ENCODE results near the gene FBXO46. TPM values are rescaled to one million over a fixed set of nuclear protein-coding genes. Genes with fewer than 3 reads are reported as not detected.
A peak's percentile ranks its signal among the peaks of the same experiment; 100 is the strongest.
"Not testable (repeated sequence)": the region's sequence is repeated elsewhere in the genome, so short reads cannot be mapped to it uniquely, and the experiment has no call there.

FBXO46 gene
- total RNA-seq, 4 donors from 2014 or later, result 13.7 to 22.3 (median 17.4) TPM

GRCh38 chr19:45742969-45743368, 12.3 kb upstream of the FBXO46 start:
- TF ChIP-seq CTCF (IDR thresholded peaks at IDR 0.05) (no peak), POLR2A (IDR thresholded peaks at IDR 0.05) (no peak)
- Histone ChIP-seq H3K9me3 (no peaks in the 10 kb centered on the region), H3K4me3 (replicated peaks in 1 of 3) (no peak overlapping the region), H3K27ac (no peak overlapping the region), H3K4me1 (no peaks in the 10 kb centered on the region), H3K36me3 (no peaks in the 10 kb centered on the region), H3K27me3 (no peaks in the 10 kb centered on the region)
- intact Hi-C loops (cut with DNase I), result no loop called here
- 62 to 74% methylated on average over 4 of the region's 4 CpGs for WGBS, 2 donors
- no peak for DNase-seq

- no peak overlapping the region for H3K4me3 ChIP-seq (replicated peaks in 1 of 3)
- WGBS, 2 donors, result 84 to 90% methylated on average over 10 of the region's 10 CpGs
- no peaks in the 10 kb centered on the region for H3K36me3 ChIP-seq
- H3K9me3 ChIP-seq, result no peaks in the 10 kb centered on the region
- no peaks in the 10 kb centered on the region for H3K27me3 ChIP-seq
- TF ChIP-seq POLR2A (IDR thresholded peaks at IDR 0.05) (no peak), CTCF (IDR thresholded peaks at IDR 0.05) (no peak)
- DNase-seq, result no peak
- no peaks in the 10 kb centered on the region for H3K4me1 ChIP-seq
- intact Hi-C loops (cut with DNase I), result no loop called here
- H3K27ac ChIP-seq, result no peak overlapping the region
Observed at GRCh38 chr19:45739498-45740439, 9.1 kb upstream of the FBXO46 start.

DNA sequence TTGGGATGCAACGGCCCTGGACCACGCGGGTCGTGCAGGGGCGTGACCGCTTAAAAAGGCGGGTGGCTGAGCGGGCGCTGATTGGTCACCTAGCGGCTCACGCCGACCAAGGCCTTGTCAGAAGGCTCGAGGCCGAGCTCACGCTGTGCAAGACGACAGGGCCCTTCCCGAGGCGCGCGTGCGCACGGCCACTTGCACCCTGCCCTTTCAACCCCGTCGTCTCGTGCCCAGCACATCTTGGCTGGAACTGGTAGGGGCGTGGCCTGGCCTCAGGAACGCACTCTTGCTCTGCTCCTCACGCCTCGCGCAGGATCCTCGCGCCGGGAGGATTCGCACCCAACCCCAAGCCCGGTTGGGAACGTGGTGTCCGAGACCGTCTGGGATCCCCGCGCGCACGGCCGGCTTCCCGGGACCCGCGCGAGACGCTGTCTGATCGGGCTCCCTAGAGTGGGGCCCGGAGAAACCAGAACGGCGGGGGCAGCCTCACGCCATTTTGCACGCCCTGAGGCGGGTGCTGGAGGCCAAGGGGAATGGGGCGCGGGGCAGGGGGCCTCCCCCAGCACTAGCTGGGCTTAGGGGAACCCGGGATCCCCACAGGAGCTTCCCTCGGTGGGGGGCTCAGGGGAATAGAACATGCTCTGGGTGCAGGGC, 2.6 kb upstream of the FBXO46 start, which contains the start of gene MEIOSIN:
TSS of gene MEIOSIN (plus strand) at position 280 of the 651 bp plus-strand sequence. CDS start 1,938 bp downstream, outside the sequence.
- H3K4me3 ChIP-seq (replicated peaks in 1 of 3), result no peak within 1 kb of the TSS
- WGBS, 2 donors, result 90 to 93% methylated on average over 39 to 59 of the region's 59 CpGs

DNA sequence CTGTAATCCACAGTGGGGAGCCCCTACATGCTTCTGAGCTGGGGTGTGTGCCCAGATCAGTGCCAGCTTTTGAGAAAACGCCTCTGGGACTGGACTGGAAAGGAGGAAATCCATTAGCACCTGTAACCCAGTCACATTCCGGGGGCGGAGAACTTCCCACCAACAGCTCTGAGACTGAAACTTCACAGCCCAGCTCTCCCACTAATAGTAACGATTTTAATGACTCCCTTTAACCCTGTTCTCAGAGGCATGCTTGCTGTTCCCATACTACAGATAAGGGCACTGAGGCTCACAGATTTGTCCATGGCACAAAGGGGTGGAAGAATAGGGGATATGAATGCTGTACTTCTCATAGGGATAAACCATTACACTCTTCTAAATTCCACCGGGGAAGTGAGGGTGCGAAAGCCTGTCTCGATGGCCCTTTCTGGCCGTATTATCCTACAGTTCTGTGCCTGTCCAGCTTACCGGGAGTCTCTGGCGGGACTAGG, 851 bp downstream of the FBXO46 start:
- H3K27ac ChIP-seq, result peak overlapping the region in 1 of 3 donors; percentile 25
- WGBS, 2 donors, result 13 to 14% methylated on average over 10 of the region's 10 CpGs
- no peaks in the 10 kb centered on the region for H3K9me3 ChIP-seq
- TF ChIP-seq POLR2A (IDR thresholded peaks at IDR 0.05), result no peak
- TF ChIP-seq CTCF (IDR thresholded peaks at IDR 0.05), result no peak
- H3K4me1 ChIP-seq, result peaks cover 9 to 26% of the 10 kb centered on the region in 2 donors
- H3K27me3 ChIP-seq, result no peaks in the 10 kb centered on the region
- H3K4me3 ChIP-seq (replicated peaks in 1 of 3), result peak overlapping the region; percentile 57 to 90 (median 61)
- intact Hi-C loops (cut with DNase I), result no loop called here
- DNase-seq, result no peak
- H3K36me3 ChIP-seq, result no peaks in the 10 kb centered on the region

More for the DNA sequence above, 2.6 kb upstream of the FBXO46 start, which contains the start of gene MEIOSIN:
- Histone ChIP-seq H3K27me3 (no peaks in the 10 kb centered on the region), H3K36me3 (no peaks in the 10 kb centered on the region), H3K27ac (no peak within 1 kb of the TSS), H3K9me3 (no peaks in the 10 kb centered on the region), H3K4me1 (peaks cover 9 to 18% of the 10 kb centered on the region in 2 donors)
- intact Hi-C loops (cut with DNase I), result no loop called here
- TF ChIP-seq CTCF (IDR thresholded peaks at IDR 0.05) (no peak), POLR2A (IDR thresholded peaks at IDR 0.05) (no peak)
- no peak for DNase-seq

- intact Hi-C loops (cut with DNase I); H3K27me3 ChIP-seq; H3K4me3 ChIP-seq (replicated peaks in 1 of 3); H3K27ac ChIP-seq; H3K9me3 ChIP-seq; H3K36me3 ChIP-seq; DNase-seq: not testable (repeated sequence)
- WGBS, 2 donors, result 94 to 95% methylated on average over 18 of the region's 18 CpGs
- peaks cover 9 to 26% of the 10 kb centered on the region in 2 donors for H3K4me1 ChIP-seq
Observed at GRCh38 chr19:45728683-45729082, 2.0 kb downstream of the FBXO46 start.

- intact Hi-C loops (cut with DNase I); DNase-seq; H3K27me3 ChIP-seq; H3K36me3 ChIP-seq; H3K4me3 ChIP-seq (replicated peaks in 1 of 3); H3K9me3 ChIP-seq: not testable (repeated sequence)
- WGBS, 2 donors, result 97 to 98% methylated on average over 11 of the region's 11 CpGs
- Histone ChIP-seq H3K27ac (peak overlapping the region in 1 of 3 donors; percentile 62), H3K4me1 (peaks cover 17 to 21% of the 10 kb centered on the region in 2 donors)
Observed at GRCh38 chr19:45720065-45720464, 10.6 kb downstream of the FBXO46 start.

Measured in thyroid gland (tissue), 4 donors.